GM23338 (cell line): Measurements from ENCODE around the gene S100A16. TPM values are rescaled to one million over a fixed set of nuclear protein-coding genes. Genes with fewer than 3 reads are reported as not detected.

Source experiments
- ATAC-seq: fragments of 200-7000 bp; cut with Tn5 transposase; 3 replicates; pipeline ENCODE4 v1.9.1; 2020
- DNase-seq: peaks from one replicate; pipeline ENCODE4 v3.0.0-alpha.2; 2015; ENCODE audit warnings: low spot score
- H2AFZ ChIP-seq: fragments of 200-600 bp; sonication (generic); 2 replicates; pipeline ENCODE4 v1.8.0; 2016; ENCODE audit warnings: antibody characterized with exemption, mild to moderate bottlenecking, moderate library complexity
- H3F3A ChIP-seq: fragments of 200-600 bp; sonication (generic); replicated peaks from 2 replicates; pipeline ENCODE4 v1.8.0; 2017; ENCODE audit warnings: antibody characterized with exemption, mixed run types, low read depth
- H3K27ac ChIP-seq: fragments of 200-600 bp; sonication (generic); 2 replicates; pipeline ENCODE4 v1.6.1; 2016; ENCODE audit warnings: low read depth
- H3K27me3 ChIP-seq: fragments of 200-600 bp; sonication (generic); 2 replicates; pipeline ENCODE4 v1.8.0; 2016; ENCODE audit warnings: mild to moderate bottlenecking, mixed run types, moderate library complexity; ENCODE audit not compliant: insufficient read depth
- H3K36me3 ChIP-seq: fragments of 200-600 bp; sonication (generic); 2 replicates; pipeline ENCODE4 v1.8.0; 2016; ENCODE audit warnings: mild to moderate bottlenecking; ENCODE audit not compliant: insufficient read depth
- H3K4me1 ChIP-seq: fragments of 200-600 bp; sonication (generic); 2 replicates; pipeline ENCODE4 v1.8.0; 2016; ENCODE audit warnings: mild to moderate bottlenecking, moderate library complexity; ENCODE audit not compliant: insufficient read depth
- H3K4me2 ChIP-seq: fragments of 200-600 bp; sonication (generic); 2 replicates; pipeline ENCODE4 v1.7.1; 2017; ENCODE audit warnings: mixed run types
- H3K4me3 ChIP-seq: fragments of 200-600 bp; sonication (generic); 2 replicates; pipeline ENCODE4 v1.6.1; 2016; ENCODE audit warnings: mixed run types
- H3K79me2 ChIP-seq: fragments of 200-600 bp; sonication (generic); replicated peaks from 2 replicates; pipeline ENCODE4 v1.8.0; 2017; ENCODE audit warnings: mild to moderate bottlenecking; ENCODE audit not compliant: insufficient read depth
- H3K9me2 ChIP-seq: fragments of 200-600 bp; sonication (generic); 2 replicates; pipeline ENCODE4 v1.8.0; 2017; ENCODE audit not compliant: insufficient read depth
- H4K20me1 ChIP-seq: fragments of 200-600 bp; sonication (generic); replicated peaks from 2 replicates; pipeline ENCODE4 v1.8.0; 2017; ENCODE audit warnings: mild to moderate bottlenecking; ENCODE audit not compliant: insufficient read depth
- H3K27ac Mint-ChIP-seq: 2 replicates; pipeline ENCODE4 v1.8.0; 2020; ENCODE audit warnings: inconsistent platforms, mild to moderate bottlenecking, moderate library complexity, mixed read lengths
- H3K27me3 Mint-ChIP-seq: 3 replicates; pipeline ENCODE4 v1.8.0; 2022; ENCODE audit warnings: low read depth, mild to moderate bottlenecking, moderate library complexity, mixed read lengths, inconsistent platforms; ENCODE audit not compliant: insufficient read depth, poor library complexity
- H3K36me3 Mint-ChIP-seq: 3 replicates; pipeline ENCODE4 v1.8.0; 2021; ENCODE audit warnings: low read depth, mild to moderate bottlenecking, inconsistent platforms, moderate library complexity, mixed read lengths
- H3K4me1 Mint-ChIP-seq: 3 replicates; pipeline ENCODE4 v1.8.0; 2020; ENCODE audit warnings: mild to moderate bottlenecking, inconsistent platforms, mixed read lengths
- H3K4me3 Mint-ChIP-seq: 3 replicates; pipeline ENCODE4 v1.8.0; 2021; ENCODE audit warnings: moderate library complexity, mild to moderate bottlenecking, inconsistent platforms, mixed read lengths
- H3K9me3 Mint-ChIP-seq: 3 replicates; pipeline ENCODE4 v1.8.0; 2020; ENCODE audit warnings: moderate library complexity, mild to moderate bottlenecking, inconsistent platforms, mixed read lengths
- CREB1 ChIP-seq: fragments of 250-450 bp; sonication (Bioruptor Pico); IDR thresholded peaks from 2 replicates; pipeline ENCODE4 v1.5.0; 2020; ENCODE audit warnings: low read depth, mild to moderate bottlenecking, moderate library complexity
- EZH2 ChIP-seq: fragments of 200-600 bp; sonication (generic); IDR thresholded peaks from one replicate; pipeline ENCODE4 v1.8.0; 2017; ENCODE audit warnings: antibody characterized with exemption, mild to moderate bottlenecking, low read depth; ENCODE audit not compliant: unreplicated experiment
- EZH2phosphoT487 ChIP-seq: fragments of 200-600 bp; sonication (generic); IDR thresholded peaks from one replicate; pipeline ENCODE4 v1.8.1; 2018; ENCODE audit warnings: antibody characterized with exemption; ENCODE audit not compliant: unreplicated experiment
- JUNB ChIP-seq: IDR thresholded peaks from one replicate; pipeline ENCODE4 v1.6.1; 2016; ENCODE audit warnings: antibody characterized with exemption; ENCODE audit not compliant: unreplicated experiment
- NANOG ChIP-seq: IDR thresholded peaks from 2 replicates; pipeline ENCODE4 v1.6.1; 2016; ENCODE audit warnings: antibody characterized with exemption, borderline replicate concordance
- POLR2AphosphoS5 ChIP-seq: IDR thresholded peaks from 2 replicates; pipeline ENCODE4 v1.6.1; 2016; ENCODE audit warnings: antibody characterized with exemption, low read depth
- STAT1 ChIP-seq: IDR thresholded peaks from one replicate; pipeline ENCODE4 v1.6.1; 2016; ENCODE audit warnings: antibody characterized with exemption; ENCODE audit not compliant: unreplicated experiment
- ZNF114 ChIP-seq: fragments of 250-450 bp; sonication (Bioruptor Pico); IDR thresholded peaks from 2 replicates; pipeline ENCODE4 v1.5.0; 2020; ENCODE audit warnings: mild to moderate bottlenecking, moderate library complexity
- ZNF331 ChIP-seq: fragments of 250-450 bp; sonication (Bioruptor Pico); IDR thresholded peaks from 2 replicates; pipeline ENCODE4 v1.5.0; 2020; ENCODE audit warnings: low read depth, mild to moderate bottlenecking, moderate library complexity
- polyA plus RNA-seq: library from polyadenylated mRNA; unstranded; fragments of >200 nt; fragmentation: Nextera tagmentation; extraction: Ambion mirVana; gene quantifications from 2 replicates; pipeline ENCODE4 v1.2.1, GENCODE V29; 2016
- total RNA-seq: library from RNA; depleted of rRNA; stranded (reverse); fragments of >200 nt; shearing (Covaris generic); gene quantifications from 2 replicates; pipeline ENCODE4 v1.2.3, GENCODE V29; 2014
- TF ChIP-seq, protein P1 (sequence below): fragments of 250-450 bp; sonication (Bioruptor Pico); IDR thresholded peaks from 2 replicates; pipeline ENCODE4 v1.5.0; 2020; ENCODE audit warnings: mild to moderate bottlenecking, moderate library complexity
- TF ChIP-seq, protein P2 (sequence below): IDR thresholded peaks from 2 replicates; pipeline ENCODE4 v1.6.1; 2016; ENCODE audit warnings: antibody characterized with exemption
- TF ChIP-seq, protein P3 (sequence below), 2 experiments: fragments of 200-600 bp in 1 of 2; sonication (generic) in 1 of 2; conservative IDR thresholded peaks; 2 replicates each; pipeline versions ENCODE4 v1.5.1 to v1.6.1; 2016 to 2017; ENCODE audit warnings: antibody characterized with exemption in 2 of 2, low read depth in 2 of 2, mild to moderate bottlenecking in 2 of 2, moderate library complexity in 1 of 2

The S100A16 gene
- total and polyA plus RNA-seq, 2 experiments from 2014 or later: 13.0 to 20.4 TPM

DNA sequence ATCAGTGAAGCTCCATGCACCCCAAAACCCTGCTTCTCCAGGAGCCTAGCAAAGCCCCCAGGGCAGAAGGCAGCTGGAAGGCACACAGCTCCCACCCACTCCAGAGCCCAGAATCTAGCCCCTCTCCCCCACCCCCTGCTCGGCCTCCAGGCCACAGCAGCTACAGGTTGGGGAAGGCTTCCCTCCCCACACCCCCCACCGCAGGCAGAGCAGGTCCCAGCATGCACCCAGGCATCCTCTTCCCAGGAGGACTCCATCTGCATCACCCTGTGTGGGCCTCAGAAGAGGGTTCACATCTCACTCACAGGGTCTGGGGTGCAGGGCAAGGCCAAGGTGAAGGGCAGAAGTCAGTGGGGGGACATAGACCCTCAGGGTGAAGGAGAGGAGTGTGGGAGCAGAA lies 2.5 kb upstream of the S100A16 start:
- H3K9me3 Mint-ChIP-seq: no peaks in the 10 kb centered on the region
- TF ChIP-seq, protein P1, sequence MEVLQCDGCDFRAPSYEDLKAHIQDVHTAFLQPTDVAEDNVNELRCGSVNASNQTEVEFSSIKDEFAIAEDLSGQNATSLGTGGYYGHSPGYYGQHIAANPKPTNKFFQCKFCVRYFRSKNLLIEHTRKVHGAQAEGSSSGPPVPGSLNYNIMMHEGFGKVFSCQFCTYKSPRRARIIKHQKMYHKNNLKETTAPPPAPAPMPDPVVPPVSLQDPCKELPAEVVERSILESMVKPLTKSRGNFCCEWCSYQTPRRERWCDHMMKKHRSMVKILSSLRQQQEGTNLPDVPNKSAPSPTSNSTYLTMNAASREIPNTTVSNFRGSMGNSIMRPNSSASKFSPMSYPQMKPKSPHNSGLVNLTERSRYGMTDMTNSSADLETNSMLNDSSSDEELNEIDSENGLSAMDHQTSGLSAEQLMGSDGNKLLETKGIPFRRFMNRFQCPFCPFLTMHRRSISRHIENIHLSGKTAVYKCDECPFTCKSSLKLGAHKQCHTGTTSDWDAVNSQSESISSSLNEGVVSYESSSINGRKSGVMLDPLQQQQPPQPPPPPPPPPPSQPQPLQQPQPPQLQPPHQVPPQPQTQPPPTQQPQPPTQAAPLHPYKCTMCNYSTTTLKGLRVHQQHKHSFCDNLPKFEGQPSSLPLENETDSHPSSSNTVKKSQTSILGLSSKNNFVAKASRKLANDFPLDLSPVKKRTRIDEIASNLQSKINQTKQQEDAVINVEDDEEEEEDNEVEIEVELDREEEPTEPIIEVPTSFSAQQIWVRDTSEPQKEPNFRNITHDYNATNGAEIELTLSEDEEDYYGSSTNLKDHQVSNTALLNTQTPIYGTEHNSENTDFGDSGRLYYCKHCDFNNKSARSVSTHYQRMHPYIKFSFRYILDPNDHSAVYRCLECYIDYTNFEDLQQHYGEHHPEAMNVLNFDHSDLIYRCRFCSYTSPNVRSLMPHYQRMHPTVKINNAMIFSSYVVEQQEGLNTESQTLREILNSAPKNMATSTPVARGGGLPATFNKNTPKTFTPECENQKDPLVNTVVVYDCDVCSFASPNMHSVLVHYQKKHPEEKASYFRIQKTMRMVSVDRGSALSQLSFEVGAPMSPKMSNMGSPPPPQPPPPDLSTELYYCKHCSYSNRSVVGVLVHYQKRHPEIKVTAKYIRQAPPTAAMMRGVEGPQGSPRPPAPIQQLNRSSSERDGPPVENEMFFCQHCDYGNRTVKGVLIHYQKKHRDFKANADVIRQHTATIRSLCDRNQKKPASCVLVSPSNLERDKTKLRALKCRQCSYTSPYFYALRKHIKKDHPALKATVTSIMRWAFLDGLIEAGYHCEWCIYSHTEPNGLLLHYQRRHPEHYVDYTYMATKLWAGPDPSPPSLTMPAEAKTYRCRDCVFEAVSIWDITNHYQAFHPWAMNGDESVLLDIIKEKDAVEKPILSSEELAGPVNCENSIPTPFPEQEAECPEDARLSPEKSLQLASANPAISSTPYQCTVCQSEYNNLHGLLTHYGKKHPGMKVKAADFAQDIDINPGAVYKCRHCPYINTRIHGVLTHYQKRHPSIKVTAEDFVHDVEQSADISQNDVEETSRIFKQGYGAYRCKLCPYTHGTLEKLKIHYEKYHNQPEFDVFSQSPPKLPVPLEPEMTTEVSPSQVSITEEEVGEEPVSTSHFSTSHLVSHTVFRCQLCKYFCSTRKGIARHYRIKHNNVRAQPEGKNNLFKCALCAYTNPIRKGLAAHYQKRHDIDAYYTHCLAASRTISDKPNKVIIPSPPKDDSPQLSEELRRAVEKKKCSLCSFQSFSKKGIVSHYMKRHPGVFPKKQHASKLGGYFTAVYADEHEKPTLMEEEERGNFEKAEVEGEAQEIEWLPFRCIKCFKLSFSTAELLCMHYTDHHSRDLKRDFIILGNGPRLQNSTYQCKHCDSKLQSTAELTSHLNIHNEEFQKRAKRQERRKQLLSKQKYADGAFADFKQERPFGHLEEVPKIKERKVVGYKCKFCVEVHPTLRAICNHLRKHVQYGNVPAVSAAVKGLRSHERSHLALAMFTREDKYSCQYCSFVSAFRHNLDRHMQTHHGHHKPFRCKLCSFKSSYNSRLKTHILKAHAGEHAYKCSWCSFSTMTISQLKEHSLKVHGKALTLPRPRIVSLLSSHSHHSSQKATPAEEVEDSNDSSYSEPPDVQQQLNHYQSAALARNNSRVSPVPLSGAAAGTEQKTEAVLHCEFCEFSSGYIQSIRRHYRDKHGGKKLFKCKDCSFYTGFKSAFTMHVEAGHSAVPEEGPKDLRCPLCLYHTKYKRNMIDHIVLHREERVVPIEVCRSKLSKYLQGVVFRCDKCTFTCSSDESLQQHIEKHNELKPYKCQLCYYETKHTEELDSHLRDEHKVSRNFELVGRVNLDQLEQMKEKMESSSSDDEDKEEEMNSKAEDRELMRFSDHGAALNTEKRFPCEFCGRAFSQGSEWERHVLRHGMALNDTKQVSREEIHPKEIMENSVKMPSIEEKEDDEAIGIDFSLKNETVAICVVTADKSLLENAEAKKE (CRISPR knock-in tag): no peak
- no peak for TF ChIP-seq CREB1 (CRISPR knock-in tag)
- TF ChIP-seq JUNB: no peak
- TF ChIP-seq, protein P2, sequence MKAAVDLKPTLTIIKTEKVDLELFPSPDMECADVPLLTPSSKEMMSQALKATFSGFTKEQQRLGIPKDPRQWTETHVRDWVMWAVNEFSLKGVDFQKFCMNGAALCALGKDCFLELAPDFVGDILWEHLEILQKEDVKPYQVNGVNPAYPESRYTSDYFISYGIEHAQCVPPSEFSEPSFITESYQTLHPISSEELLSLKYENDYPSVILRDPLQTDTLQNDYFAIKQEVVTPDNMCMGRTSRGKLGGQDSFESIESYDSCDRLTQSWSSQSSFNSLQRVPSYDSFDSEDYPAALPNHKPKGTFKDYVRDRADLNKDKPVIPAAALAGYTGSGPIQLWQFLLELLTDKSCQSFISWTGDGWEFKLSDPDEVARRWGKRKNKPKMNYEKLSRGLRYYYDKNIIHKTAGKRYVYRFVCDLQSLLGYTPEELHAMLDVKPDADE: no peak
- TF ChIP-seq, protein P3, sequence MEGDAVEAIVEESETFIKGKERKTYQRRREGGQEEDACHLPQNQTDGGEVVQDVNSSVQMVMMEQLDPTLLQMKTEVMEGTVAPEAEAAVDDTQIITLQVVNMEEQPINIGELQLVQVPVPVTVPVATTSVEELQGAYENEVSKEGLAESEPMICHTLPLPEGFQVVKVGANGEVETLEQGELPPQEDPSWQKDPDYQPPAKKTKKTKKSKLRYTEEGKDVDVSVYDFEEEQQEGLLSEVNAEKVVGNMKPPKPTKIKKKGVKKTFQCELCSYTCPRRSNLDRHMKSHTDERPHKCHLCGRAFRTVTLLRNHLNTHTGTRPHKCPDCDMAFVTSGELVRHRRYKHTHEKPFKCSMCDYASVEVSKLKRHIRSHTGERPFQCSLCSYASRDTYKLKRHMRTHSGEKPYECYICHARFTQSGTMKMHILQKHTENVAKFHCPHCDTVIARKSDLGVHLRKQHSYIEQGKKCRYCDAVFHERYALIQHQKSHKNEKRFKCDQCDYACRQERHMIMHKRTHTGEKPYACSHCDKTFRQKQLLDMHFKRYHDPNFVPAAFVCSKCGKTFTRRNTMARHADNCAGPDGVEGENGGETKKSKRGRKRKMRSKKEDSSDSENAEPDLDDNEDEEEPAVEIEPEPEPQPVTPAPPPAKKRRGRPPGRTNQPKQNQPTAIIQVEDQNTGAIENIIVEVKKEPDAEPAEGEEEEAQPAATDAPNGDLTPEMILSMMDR (conservative IDR thresholded peaks at IDR 0.05; ENCODE audit: low read depth in 2 of 2): no peak
- no peak for TF ChIP-seq EZH2phosphoT487
- no peak for TF ChIP-seq POLR2AphosphoS5
- no peak for TF ChIP-seq STAT1
- TF ChIP-seq NANOG: no peak
- no peak for TF ChIP-seq EZH2
- TF ChIP-seq ZNF114 (CRISPR knock-in tag): no peak
- TF ChIP-seq ZNF331 (CRISPR knock-in tag): no peak
- H3K4me3 Mint-ChIP-seq: no peak overlapping the region
- Histone ChIP-seq H3K4me1 (peaks cover 10% of the 10 kb centered on the region; the same call in 1 of the 2 replicates), H2AFZ (no peak overlapping the region), H3K79me2 (no peaks in the 10 kb centered on the region), H3K36me3 (no peaks in the 10 kb centered on the region), H3K9me2 (no peaks in the 10 kb centered on the region), H3K4me2 (no peak overlapping the region), H4K20me1 (no peaks in the 10 kb centered on the region), H3K4me3 (no peak overlapping the region), H3F3A (no peaks in the 10 kb centered on the region), H3K27ac (no peak overlapping the region), H3K27me3 (no peaks in the 10 kb centered on the region)
- H3K36me3 Mint-ChIP-seq: peaks cover 11% of the 10 kb centered on the region
- H3K27me3 Mint-ChIP-seq: peaks cover 14% of the 10 kb centered on the region
- no peak overlapping the region for H3K27ac Mint-ChIP-seq
- H3K4me1 Mint-ChIP-seq: peaks cover 37% of the 10 kb centered on the region
- ATAC-seq (no peak), DNase-seq (no peak)
